HEK293 (cell line): Measurements from ENCODE around the gene SMIM43.

Experiments used
- ELK4 ChIP-seq: IDR thresholded peaks from 2 replicates; pipeline ENCODE4 v1.6.1; 2011; ENCODE audit warnings: mild to moderate bottlenecking, low read depth, low read length, borderline replicate concordance
- KLF9 ChIP-seq: fragments of 450-650 bp; formaldehyde crosslinking; IDR thresholded peaks from 2 replicates; pipeline ENCODE4 v1.5.1; 2016; ENCODE audit warnings: missing biosample characterization, missing genetic modification characterization, low read depth
- TSHZ1 ChIP-seq: fragments of 450-650 bp; formaldehyde crosslinking; IDR thresholded peaks from 2 replicates; pipeline ENCODE4 v1.5.1; 2016; ENCODE audit warnings: missing biosample characterization, missing genetic modification characterization, borderline replicate concordance
- ZBTB7A ChIP-seq: fragments of 450-650 bp; formaldehyde crosslinking; IDR thresholded peaks from 2 replicates; pipeline ENCODE4 v1.5.1; 2016; ENCODE audit warnings: low read depth, missing biosample characterization, missing genetic modification characterization
- ZNF112 ChIP-seq: fragments of 450-650 bp; formaldehyde crosslinking; IDR thresholded peaks from 2 replicates; pipeline ENCODE4 v1.5.0; 2017; ENCODE audit warnings: missing biosample characterization, missing genetic modification characterization
- ZNF18 ChIP-seq: fragments of 450-650 bp; formaldehyde crosslinking; IDR thresholded peaks from 2 replicates; pipeline ENCODE4 v1.5.1; 2016; ENCODE audit warnings: missing biosample characterization, missing genetic modification characterization
- ZNF2 ChIP-seq: fragments of 450-650 bp; formaldehyde crosslinking; IDR thresholded peaks from 2 replicates; pipeline ENCODE4 v1.5.1; 2016; ENCODE audit warnings: missing biosample characterization, missing genetic modification characterization
- ZNF311 ChIP-seq: fragments of 450-650 bp; formaldehyde crosslinking; IDR thresholded peaks from 2 replicates; pipeline ENCODE4 v1.5.1; 2017; ENCODE audit warnings: missing biosample characterization, missing genetic modification characterization, borderline replicate concordance
- ZNF394 ChIP-seq: fragments of 450-650 bp; formaldehyde crosslinking; IDR thresholded peaks from 2 replicates; pipeline ENCODE4 v1.5.1; 2016; ENCODE audit warnings: missing biosample characterization, missing genetic modification characterization, mild to moderate bottlenecking, moderate library complexity, borderline replicate concordance
- ZNF488 ChIP-seq: fragments of 450-650 bp; formaldehyde crosslinking; IDR thresholded peaks from 2 replicates; pipeline ENCODE4 v1.5.1; 2016; ENCODE audit warnings: missing biosample characterization, missing genetic modification characterization
- ZNF510 ChIP-seq: fragments of 450-650 bp; formaldehyde crosslinking; IDR thresholded peaks from 2 replicates; pipeline ENCODE4 v1.5.1; 2018; ENCODE audit warnings: mild to moderate bottlenecking, missing genetic modification characterization, missing biosample characterization; ENCODE audit not compliant: insufficient replicate concordance
- ZNF544 ChIP-seq: fragments of 450-650 bp; formaldehyde crosslinking; IDR thresholded peaks from 2 replicates; pipeline ENCODE4 v1.5.0; 2017; ENCODE audit warnings: missing biosample characterization, missing genetic modification characterization
- ZNF560 ChIP-seq: fragments of 450-650 bp; formaldehyde crosslinking; IDR thresholded peaks from 2 replicates; pipeline ENCODE4 v1.5.1; 2017; ENCODE audit warnings: missing biosample characterization, missing genetic modification characterization, borderline replicate concordance
- ZNF629 ChIP-seq: fragments of 450-650 bp; formaldehyde crosslinking; IDR thresholded peaks from 2 replicates; pipeline ENCODE4 v1.5.1; 2017; ENCODE audit warnings: missing biosample characterization, missing genetic modification characterization
- ZNF707 ChIP-seq: fragments of 450-650 bp; formaldehyde crosslinking; IDR thresholded peaks from 2 replicates; pipeline ENCODE4 v1.5.1; 2016; ENCODE audit warnings: missing biosample characterization, missing genetic modification characterization
- ZNF776 ChIP-seq: fragments of 450-650 bp; formaldehyde crosslinking; IDR thresholded peaks from 2 replicates; pipeline ENCODE4 v1.5.0; 2017; ENCODE audit warnings: missing biosample characterization, missing genetic modification characterization, borderline replicate concordance
- ZNF843 ChIP-seq: fragments of 450-650 bp; formaldehyde crosslinking; IDR thresholded peaks from 2 replicates; pipeline ENCODE4 v1.5.1; 2016; ENCODE audit warnings: missing biosample characterization, missing genetic modification characterization
- TF ChIP-seq, protein P1 (sequence below): fragments of 450-650 bp; formaldehyde crosslinking; IDR thresholded peaks from 2 replicates; pipeline ENCODE4 v1.5.1; 2016; ENCODE audit warnings: missing biosample characterization, missing genetic modification characterization, borderline replicate concordance
- TF ChIP-seq, protein P2 (sequence below): fragments of 450-650 bp; formaldehyde crosslinking; IDR thresholded peaks from 2 replicates; pipeline ENCODE4 v1.5.1; 2017; ENCODE audit warnings: missing biosample characterization, missing genetic modification characterization
- TF ChIP-seq, protein P3 (sequence below): fragments of 450-650 bp; formaldehyde crosslinking; IDR thresholded peaks from 2 replicates; pipeline ENCODE4 v1.5.1; 2016; ENCODE audit warnings: missing biosample characterization, missing genetic modification characterization
- TF ChIP-seq, protein P4 (sequence below): sonication (generic); formaldehyde crosslinking; IDR thresholded peaks from 2 replicates; pipeline ENCODE4 v1.8.1; 2022; ENCODE audit warnings: mild to moderate bottlenecking, moderate library complexity, missing genetic modification reagents

Gene SMIM43

DNA sequence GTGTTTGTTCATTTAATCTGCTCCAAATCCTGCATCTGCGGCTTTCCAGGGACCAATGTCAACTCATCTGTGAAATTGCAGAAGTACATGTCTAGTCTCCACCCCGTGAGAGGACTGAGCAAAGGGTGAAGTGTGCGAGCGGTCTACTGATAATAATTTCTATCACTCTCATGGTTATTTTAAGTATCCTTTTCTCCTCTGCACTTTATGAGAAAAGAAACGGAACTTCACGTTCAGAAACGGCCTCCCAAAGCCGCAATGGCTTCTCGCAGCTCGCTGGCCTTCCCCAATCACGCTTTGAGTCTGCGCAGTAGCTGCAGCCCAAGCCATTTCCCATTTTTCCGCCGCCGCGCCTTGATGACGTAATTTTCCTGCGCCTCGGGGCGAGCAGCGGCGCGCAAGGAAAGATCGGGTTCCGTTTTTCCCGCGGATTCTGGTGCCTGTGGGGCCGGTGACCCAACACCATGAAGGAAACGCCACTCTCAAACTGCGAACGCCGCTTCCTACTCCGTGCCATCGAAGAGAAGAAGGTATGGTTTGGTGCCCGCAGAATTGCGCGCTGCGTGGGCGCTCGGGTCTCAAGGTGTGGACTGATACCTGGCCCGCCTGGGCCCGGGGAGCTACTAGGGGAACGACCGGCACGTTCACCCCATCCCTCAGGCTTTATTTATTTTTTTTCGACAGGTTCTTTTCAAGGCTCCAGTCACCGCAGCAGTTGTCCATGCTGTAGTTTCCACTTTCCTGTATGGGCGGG is 36.2 kb upstream of the SMIM43 start, which contains the start of gene EXOSC9 (continued):
- TF ChIP-seq, protein P1, sequence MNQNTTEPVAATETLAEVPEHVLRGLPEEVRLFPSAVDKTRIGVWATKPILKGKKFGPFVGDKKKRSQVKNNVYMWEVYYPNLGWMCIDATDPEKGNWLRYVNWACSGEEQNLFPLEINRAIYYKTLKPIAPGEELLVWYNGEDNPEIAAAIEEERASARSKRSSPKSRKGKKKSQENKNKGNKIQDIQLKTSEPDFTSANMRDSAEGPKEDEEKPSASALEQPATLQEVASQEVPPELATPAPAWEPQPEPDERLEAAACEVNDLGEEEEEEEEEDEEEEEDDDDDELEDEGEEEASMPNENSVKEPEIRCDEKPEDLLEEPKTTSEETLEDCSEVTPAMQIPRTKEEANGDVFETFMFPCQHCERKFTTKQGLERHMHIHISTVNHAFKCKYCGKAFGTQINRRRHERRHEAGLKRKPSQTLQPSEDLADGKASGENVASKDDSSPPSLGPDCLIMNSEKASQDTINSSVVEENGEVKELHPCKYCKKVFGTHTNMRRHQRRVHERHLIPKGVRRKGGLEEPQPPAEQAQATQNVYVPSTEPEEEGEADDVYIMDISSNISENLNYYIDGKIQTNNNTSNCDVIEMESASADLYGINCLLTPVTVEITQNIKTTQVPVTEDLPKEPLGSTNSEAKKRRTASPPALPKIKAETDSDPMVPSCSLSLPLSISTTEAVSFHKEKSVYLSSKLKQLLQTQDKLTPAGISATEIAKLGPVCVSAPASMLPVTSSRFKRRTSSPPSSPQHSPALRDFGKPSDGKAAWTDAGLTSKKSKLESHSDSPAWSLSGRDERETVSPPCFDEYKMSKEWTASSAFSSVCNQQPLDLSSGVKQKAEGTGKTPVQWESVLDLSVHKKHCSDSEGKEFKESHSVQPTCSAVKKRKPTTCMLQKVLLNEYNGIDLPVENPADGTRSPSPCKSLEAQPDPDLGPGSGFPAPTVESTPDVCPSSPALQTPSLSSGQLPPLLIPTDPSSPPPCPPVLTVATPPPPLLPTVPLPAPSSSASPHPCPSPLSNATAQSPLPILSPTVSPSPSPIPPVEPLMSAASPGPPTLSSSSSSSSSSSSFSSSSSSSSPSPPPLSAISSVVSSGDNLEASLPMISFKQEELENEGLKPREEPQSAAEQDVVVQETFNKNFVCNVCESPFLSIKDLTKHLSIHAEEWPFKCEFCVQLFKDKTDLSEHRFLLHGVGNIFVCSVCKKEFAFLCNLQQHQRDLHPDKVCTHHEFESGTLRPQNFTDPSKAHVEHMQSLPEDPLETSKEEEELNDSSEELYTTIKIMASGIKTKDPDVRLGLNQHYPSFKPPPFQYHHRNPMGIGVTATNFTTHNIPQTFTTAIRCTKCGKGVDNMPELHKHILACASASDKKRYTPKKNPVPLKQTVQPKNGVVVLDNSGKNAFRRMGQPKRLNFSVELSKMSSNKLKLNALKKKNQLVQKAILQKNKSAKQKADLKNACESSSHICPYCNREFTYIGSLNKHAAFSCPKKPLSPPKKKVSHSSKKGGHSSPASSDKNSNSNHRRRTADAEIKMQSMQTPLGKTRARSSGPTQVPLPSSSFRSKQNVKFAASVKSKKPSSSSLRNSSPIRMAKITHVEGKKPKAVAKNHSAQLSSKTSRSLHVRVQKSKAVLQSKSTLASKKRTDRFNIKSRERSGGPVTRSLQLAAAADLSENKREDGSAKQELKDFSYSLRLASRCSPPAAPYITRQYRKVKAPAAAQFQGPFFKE (tag by site-specific recombination) = no peak
- TF ChIP-seq ZNF311 (tag by site-specific recombination) (no peak), ZNF394 (no peak; the same call in 1 of the 2 replicates), ZNF560 (tag by site-specific recombination) (no peak), ZNF18 (tag by site-specific recombination) (no peak), ZNF707 (tag by site-specific recombination) (no peak), ZNF776 (tag by site-specific recombination) (no peak), ZNF2 (0 out of 2 replicates have a peak, but pooled peaks have one; percentile 35), ZNF510 (tag by site-specific recombination) (no peak), KLF9 (tag by site-specific recombination) (no peak), ZNF112 (no peak), TSHZ1 (tag by site-specific recombination) (no peak), ZNF544 (tag by site-specific recombination) (no peak), ZBTB7A (tag by site-specific recombination) (no peak), ZNF843 (tag by site-specific recombination) (0 out of 2 replicates have a peak, but pooled peaks have one; percentile 24), ELK4 (no peak), ZNF629 (peak; percentile 72), ZNF488 (tag by site-specific recombination) (no peak)
- TF ChIP-seq, protein P2, sequence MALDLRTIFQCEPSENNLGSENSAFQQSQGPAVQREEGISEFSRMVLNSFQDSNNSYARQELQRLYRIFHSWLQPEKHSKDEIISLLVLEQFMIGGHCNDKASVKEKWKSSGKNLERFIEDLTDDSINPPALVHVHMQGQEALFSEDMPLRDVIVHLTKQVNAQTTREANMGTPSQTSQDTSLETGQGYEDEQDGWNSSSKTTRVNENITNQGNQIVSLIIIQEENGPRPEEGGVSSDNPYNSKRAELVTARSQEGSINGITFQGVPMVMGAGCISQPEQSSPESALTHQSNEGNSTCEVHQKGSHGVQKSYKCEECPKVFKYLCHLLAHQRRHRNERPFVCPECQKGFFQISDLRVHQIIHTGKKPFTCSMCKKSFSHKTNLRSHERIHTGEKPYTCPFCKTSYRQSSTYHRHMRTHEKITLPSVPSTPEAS (tag by site-specific recombination) = no peak
- TF ChIP-seq, protein P3, sequence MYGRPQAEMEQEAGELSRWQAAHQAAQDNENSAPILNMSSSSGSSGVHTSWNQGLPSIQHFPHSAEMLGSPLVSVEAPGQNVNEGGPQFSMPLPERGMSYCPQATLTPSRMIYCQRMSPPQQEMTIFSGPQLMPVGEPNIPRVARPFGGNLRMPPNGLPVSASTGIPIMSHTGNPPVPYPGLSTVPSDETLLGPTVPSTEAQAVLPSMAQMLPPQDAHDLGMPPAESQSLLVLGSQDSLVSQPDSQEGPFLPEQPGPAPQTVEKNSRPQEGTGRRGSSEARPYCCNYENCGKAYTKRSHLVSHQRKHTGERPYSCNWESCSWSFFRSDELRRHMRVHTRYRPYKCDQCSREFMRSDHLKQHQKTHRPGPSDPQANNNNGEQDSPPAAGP = peak; percentile 27; the same call in 1 of the 2 replicates
- TF ChIP-seq, protein P4, sequence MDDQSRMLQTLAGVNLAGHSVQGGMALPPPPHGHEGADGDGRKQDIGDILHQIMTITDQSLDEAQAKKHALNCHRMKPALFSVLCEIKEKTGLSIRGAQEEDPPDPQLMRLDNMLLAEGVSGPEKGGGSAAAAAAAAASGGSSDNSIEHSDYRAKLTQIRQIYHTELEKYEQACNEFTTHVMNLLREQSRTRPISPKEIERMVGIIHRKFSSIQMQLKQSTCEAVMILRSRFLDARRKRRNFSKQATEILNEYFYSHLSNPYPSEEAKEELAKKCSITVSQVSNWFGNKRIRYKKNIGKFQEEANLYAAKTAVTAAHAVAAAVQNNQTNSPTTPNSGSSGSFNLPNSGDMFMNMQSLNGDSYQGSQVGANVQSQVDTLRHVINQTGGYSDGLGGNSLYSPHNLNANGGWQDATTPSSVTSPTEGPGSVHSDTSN = no peak
